Muscle of leg (tissue), 11 donors: ENCODE results near the gene ABCA12. TPM values are rescaled to one million over a fixed set of nuclear protein-coding genes. Genes with fewer than 3 reads are reported as not detected.

Source experiments
- DNase-seq: peaks from one replicate; pipeline ENCODE4 v3.0.0; 2013
- H3K27ac ChIP-seq: one replicate; pipeline ENCODE4 v1.5.1; 2013; ENCODE audit warnings: mild to moderate bottlenecking, low read length, control low read depth
- H3K27me3 ChIP-seq: one replicate; pipeline ENCODE4 v1.6.1; 2013; ENCODE audit warnings: low read length; ENCODE audit not compliant: control insufficient read depth, insufficient read depth
- H3K36me3 ChIP-seq: one replicate; pipeline ENCODE4 v1.6.1; 2013; ENCODE audit warnings: low read length; ENCODE audit not compliant: control insufficient read depth, insufficient read depth
- H3K4me1 ChIP-seq: one replicate; pipeline ENCODE4 v1.6.1; 2013; ENCODE audit warnings: low read length; ENCODE audit not compliant: control insufficient read depth, insufficient read depth
- H3K4me3 ChIP-seq: one replicate; pipeline ENCODE4 v1.5.1; 2013; ENCODE audit warnings: low read length, control low read depth
- H3K9me3 ChIP-seq: replicated peaks from 2 replicates; pipeline ENCODE4 v1.6.1; 2013; ENCODE audit warnings: low read depth, low read length; ENCODE audit not compliant: control insufficient read depth
- WGBS: methylation state at CpG from one replicate; pipeline ENCODE4 v1.1.5; 2013; ENCODE audit warnings: missing lambda C conversion rate; ENCODE audit not compliant: insufficient coverage; 5-methylcytosine and 5-hydroxymethylcytosine counted together
- polyA plus RNA-seq, 8 donors: library from polyadenylated mRNA; unstranded; fragments of 120-200 nt; gene quantifications; one replicate each; pipeline versions ENCODE4 v1.2.1 to v1.2.3, GENCODE V29; 2013; ENCODE audit warnings: inconsistent platforms in 1 of 8, low replicate concordance in 1 of 8; ENCODE audit not compliant: insufficient read length in 8 of 8, insufficient read depth in 1 of 8
- total RNA-seq: library from RNA; stranded (reverse); fragments of 120-200 nt; gene quantifications from one replicate; pipeline ENCODE4 v1.2.4, GENCODE V29; 2013

ABCA12 gene
- total and polyA plus RNA-seq, 9 donors, result 0.03 to 1.1 (median 0.09) TPM; not detected in 5

DNA sequence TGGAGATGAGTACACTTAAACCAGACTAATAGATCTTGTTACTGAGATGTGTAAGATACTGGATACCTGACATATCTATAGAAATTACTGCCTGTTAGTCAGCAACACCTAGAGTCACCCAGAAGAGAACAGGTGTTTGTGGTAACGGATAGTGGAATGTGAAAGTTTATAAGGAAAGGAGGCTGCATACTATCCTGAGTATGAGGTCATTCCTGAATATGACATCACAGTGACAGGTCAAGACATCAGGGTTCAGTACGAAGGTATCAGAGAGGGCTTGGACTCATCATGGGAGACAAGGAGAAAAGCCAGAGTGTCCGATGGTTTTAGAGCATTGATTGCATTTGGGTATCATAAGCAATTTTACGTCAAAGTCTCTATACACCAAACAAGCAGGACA, 55.3 kb downstream of the ABCA12 start:
- H3K27ac ChIP-seq, result no peak overlapping the region

DNA sequence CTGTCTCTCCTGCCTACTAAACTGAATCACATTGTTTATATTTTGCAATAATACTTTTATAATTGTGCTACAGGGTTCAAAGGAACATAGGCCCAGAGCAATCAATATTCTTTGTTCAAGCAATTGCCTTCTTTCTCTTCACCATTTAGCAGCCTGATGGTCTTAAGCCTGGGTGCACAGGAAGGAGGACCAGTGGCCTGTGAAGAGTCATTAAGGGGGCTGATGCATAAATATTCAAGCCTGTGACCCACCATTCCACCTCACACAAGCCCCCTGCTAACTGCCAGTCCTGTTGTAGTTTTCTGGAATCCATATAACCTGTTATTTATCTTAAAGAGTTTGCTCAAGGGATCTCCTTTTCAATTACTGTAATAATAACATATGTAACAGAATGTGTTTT, 56.0 kb downstream of the ABCA12 start:
- no peak overlapping the region for H3K27ac ChIP-seq
- H3K4me3 ChIP-seq, result no peak overlapping the region
- no peaks in the 10 kb centered on the region for H3K4me1 ChIP-seq
- no peaks in the 10 kb centered on the region for H3K9me3 ChIP-seq
- no peaks in the 10 kb centered on the region for H3K27me3 ChIP-seq
- DNase-seq, result no peak
- no peaks in the 10 kb centered on the region for H3K36me3 ChIP-seq

More for the DNA sequence above, 55.3 kb downstream of the ABCA12 start:
- WGBS, result 80% methylated on average over 1 of the region's 4 CpGs
- H3K9me3 ChIP-seq, result no peaks in the 10 kb centered on the region
- no peaks in the 10 kb centered on the region for H3K27me3 ChIP-seq
- DNase-seq, result no peak
- no peaks in the 10 kb centered on the region for H3K36me3 ChIP-seq
- H3K4me3 ChIP-seq, result no peak overlapping the region
- no peaks in the 10 kb centered on the region for H3K4me1 ChIP-seq

DNA sequence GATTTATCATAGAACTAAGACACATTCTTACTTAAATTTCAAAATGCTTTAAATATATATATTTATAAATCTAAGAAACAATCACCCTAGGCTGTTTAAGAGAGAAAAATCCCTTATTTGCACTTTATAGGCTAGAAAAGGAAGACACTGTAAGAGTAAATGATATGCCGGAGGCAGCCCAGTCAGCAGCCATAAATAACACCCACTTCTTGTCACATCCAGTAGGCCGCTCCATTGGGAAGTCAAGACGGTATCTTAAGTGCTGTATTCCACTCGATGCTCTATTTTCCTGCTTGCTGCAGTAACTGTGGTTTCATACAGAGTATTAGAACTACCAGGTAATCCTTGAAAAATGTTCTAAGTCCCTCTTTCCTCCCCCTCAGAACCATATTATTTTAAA, 57.9 kb downstream of the ABCA12 start:
- no CpG with 5 or more reads among the region's 4 CpGs for WGBS
- Histone ChIP-seq H3K9me3 (no peaks in the 10 kb centered on the region), H3K36me3 (no peaks in the 10 kb centered on the region)

GRCh38 chr2:215071676-215072075, 66.8 kb downstream of the ABCA12 start:
- no peaks in the 10 kb centered on the region for H3K36me3 ChIP-seq
- H3K27ac ChIP-seq, result no peak overlapping the region
- DNase-seq, result no peak
- H3K4me1 ChIP-seq, result no peaks in the 10 kb centered on the region
- no CpG with 5 or more reads among the region's 3 CpGs for WGBS
- H3K9me3 ChIP-seq, result no peaks in the 10 kb centered on the region
- no peaks in the 10 kb centered on the region for H3K27me3 ChIP-seq
- H3K4me3 ChIP-seq, result no peak overlapping the region

More for the DNA sequence above, 57.9 kb downstream of the ABCA12 start:
- Histone ChIP-seq H3K27me3 (no peaks in the 10 kb centered on the region), H3K4me1 (no peaks in the 10 kb centered on the region), H3K27ac (no peak overlapping the region), H3K4me3 (no peak overlapping the region)
- DNase-seq, result no peak

GRCh38 chr2:215068399-215068798, 70.0 kb downstream of the ABCA12 start:
- Histone ChIP-seq H3K27me3 (no peaks in the 10 kb centered on the region), H3K36me3 (no peaks in the 10 kb centered on the region), H3K27ac (no peak overlapping the region), H3K4me3 (no peak overlapping the region), H3K9me3 (no peaks in the 10 kb centered on the region), H3K4me1 (no peaks in the 10 kb centered on the region)
- 74% methylated on average over 2 of the region's 2 CpGs for WGBS
- DNase-seq, result no peak

GRCh38 chr2:215066124-215066523, 72.3 kb downstream of the ABCA12 start:
- Histone ChIP-seq H3K36me3 (no peaks in the 10 kb centered on the region), H3K4me3 (no peak overlapping the region), H3K4me1 (no peaks in the 10 kb centered on the region), H3K27ac (no peak overlapping the region), H3K9me3 (no peaks in the 10 kb centered on the region), H3K27me3 (no peaks in the 10 kb centered on the region)
- DNase-seq, result no peak
- WGBS, result no CpG with 5 or more reads among the region's 2 CpGs

- H3K36me3 ChIP-seq, result no peaks in the 10 kb centered on the region
- no peak overlapping the region for H3K27ac ChIP-seq
- no peaks in the 10 kb centered on the region for H3K4me1 ChIP-seq
- no peaks in the 10 kb centered on the region for H3K9me3 ChIP-seq
- no peak overlapping the region for H3K4me3 ChIP-seq
- no peaks in the 10 kb centered on the region for H3K27me3 ChIP-seq
- no CpG with 5 or more reads among the region's 2 CpGs for WGBS
- DNase-seq, result no peak
These were observed 74.9 kb downstream of the ABCA12 start for GRCh38 chr2:215063526-215063925.

DNA sequence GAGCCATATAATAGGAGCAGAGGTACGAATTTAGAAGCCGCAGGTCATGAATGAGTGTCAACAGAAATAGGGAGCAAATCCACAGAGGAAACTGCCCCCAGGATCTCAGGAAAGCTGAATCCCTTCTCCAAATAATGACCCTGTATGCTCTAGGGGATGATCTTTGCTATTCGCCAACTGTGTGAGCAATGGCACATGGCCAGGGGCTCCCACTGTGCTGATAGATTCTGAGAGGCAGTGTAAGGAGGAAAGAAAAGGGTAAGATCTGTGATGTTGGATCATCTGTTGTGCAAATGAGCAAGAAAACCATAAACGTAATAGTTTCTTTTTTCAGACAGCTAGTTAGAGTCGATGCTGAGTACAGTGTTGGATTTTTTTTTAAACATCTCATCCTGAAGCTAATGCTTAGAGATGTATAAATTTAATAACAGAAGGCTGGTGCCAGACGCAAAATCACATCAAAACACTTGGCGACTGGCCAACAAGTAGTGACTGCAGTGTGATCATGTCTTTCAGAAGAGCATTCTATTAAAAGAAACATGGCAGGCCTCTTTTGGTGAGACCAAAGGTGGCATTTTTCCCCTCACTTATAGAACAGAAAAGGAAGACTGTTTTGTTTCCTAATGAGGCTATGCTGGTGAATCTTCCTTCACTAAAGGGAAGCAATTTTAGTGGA, 77.4 kb downstream of the ABCA12 start:
- no peak overlapping the region for H3K4me3 ChIP-seq
- no peaks in the 10 kb centered on the region for H3K36me3 ChIP-seq
- WGBS, result no CpG with 5 or more reads among the region's 7 CpGs
- DNase-seq, result peak; percentile 4
- no peaks in the 10 kb centered on the region for H3K4me1 ChIP-seq
- H3K9me3 ChIP-seq, result no peaks in the 10 kb centered on the region
- H3K27ac ChIP-seq, result no peak overlapping the region
- H3K27me3 ChIP-seq, result no peaks in the 10 kb centered on the region

GRCh38 chr2:215059724-215060123, 78.7 kb downstream of the ABCA12 start:
- 43% methylated on average over 2 of the region's 2 CpGs for WGBS
- H3K9me3 ChIP-seq, result no peaks in the 10 kb centered on the region
- H3K27me3 ChIP-seq, result no peaks in the 10 kb centered on the region
- H3K4me3 ChIP-seq, result no peak overlapping the region
- DNase-seq, result no peak
- no peaks in the 10 kb centered on the region for H3K4me1 ChIP-seq
- no peak overlapping the region for H3K27ac ChIP-seq
- H3K36me3 ChIP-seq, result no peaks in the 10 kb centered on the region

GRCh38 chr2:215055891-215056290, 82.5 kb downstream of the ABCA12 start:
- no peak for DNase-seq
- Histone ChIP-seq H3K27me3 (no peaks in the 10 kb centered on the region), H3K27ac (no peak overlapping the region), H3K4me3 (no peak overlapping the region), H3K36me3 (no peaks in the 10 kb centered on the region), H3K4me1 (no peaks in the 10 kb centered on the region), H3K9me3 (no peaks in the 10 kb centered on the region)
- no CpG with 5 or more reads among the region's 2 CpGs for WGBS

- DNase-seq, result no peak
- WGBS, result no CpG with 5 or more reads among the region's 3 CpGs
These were observed 85.6 kb downstream of the ABCA12 start for GRCh38 chr2:215052810-215053209.

More at GRCh38 chr2:215052810-215053209, 85.6 kb downstream of the ABCA12 start:
- no peak overlapping the region for H3K27ac ChIP-seq
- no peaks in the 10 kb centered on the region for H3K9me3 ChIP-seq
- H3K4me3 ChIP-seq, result no peak overlapping the region
- no peaks in the 10 kb centered on the region for H3K36me3 ChIP-seq
- H3K4me1 ChIP-seq, result no peaks in the 10 kb centered on the region
- no peaks in the 10 kb centered on the region for H3K27me3 ChIP-seq
